Lower lobe of right lung (tissue), 2 donors: ENCODE measurements around the gene CACNA1D. TPM values are rescaled to one million over a fixed set of nuclear protein-coding genes. Genes with fewer than 3 reads are reported as not detected.

Source experiments
- ATAC-seq, 2 donors: fragments of 200-7000 bp; cut with Tn5 transposase; one replicate each; pipeline ENCODE4 v1.9.1; 2020 to 2022; ENCODE audit warnings: mild to moderate bottlenecking in 2 of 2, moderate library complexity in 2 of 2
- DNase-seq: peaks from one replicate; pipeline ENCODE4 v3.0.0-alpha.2; 2020
- H3K27ac ChIP-seq: fragments of 200-600 bp; one replicate; pipeline ENCODE4 v1.8.0; 2022
- H3K27me3 ChIP-seq: fragments of 200-600 bp; one replicate; pipeline ENCODE4 v1.8.0; 2022; ENCODE audit warnings: low read depth
- H3K36me3 ChIP-seq: fragments of 200-600 bp; one replicate; pipeline ENCODE4 v1.8.0; 2022; ENCODE audit warnings: mild to moderate bottlenecking
- H3K4me1 ChIP-seq: fragments of 200-600 bp; one replicate; pipeline ENCODE4 v1.8.0; 2022
- H3K4me3 ChIP-seq: fragments of 200-600 bp; one replicate; pipeline ENCODE4 v1.8.0; 2022; ENCODE audit warnings: mild to moderate bottlenecking
- H3K9me3 ChIP-seq: fragments of 200-600 bp; one replicate; pipeline ENCODE4 v1.8.0; 2022
- intact Hi-C: fragments of 100-400 bp; cut with DNase I; formaldehyde crosslinking; loops from one replicate; pipeline ENCODE4 v1.11.0; 2022
- total RNA-seq: library from RNA; stranded (reverse); fragmentation: NEBNext Ultra II Directional; extraction: Animal tissue kit (Norgen Biotek cat#: 25700); gene quantifications from one replicate; pipeline ENCODE4 v1.2.1, GENCODE V29; 2021
- TF ChIP-seq, protein P1 (sequence below): fragments of 200-600 bp; IDR thresholded peaks from one replicate; pipeline ENCODE4 v1.8.0; 2022; ENCODE audit warnings: antibody characterized with exemption, mild to moderate bottlenecking
- donor health status: DM: no; HTN: yes; CAD: no; lungs with severe emphysema.

Gene CACNA1D
- total RNA-seq, 1 donor from 2014 or later = 33.6 TPM

DNA sequence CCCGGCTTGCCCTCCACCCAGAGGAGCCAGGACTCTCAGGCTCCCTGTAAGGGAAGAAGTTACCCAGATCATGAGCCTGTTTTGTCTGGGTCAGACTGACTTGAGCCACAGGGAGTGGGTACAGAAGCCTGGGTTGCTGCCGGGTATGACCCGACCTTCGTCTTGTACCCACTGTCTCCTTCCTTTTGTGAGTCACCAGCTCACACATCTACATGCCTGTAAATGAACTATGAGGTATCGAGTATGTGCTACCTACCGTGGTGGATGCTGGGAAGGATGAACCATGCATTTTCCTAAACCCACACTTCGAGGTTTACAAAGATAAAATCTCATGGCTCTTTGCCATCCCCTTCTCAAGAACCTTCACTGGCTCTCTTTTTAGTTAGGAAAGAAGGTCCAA lies 56.9 kb downstream of the CACNA1D start:
- no peaks in the 10 kb centered on the region for H3K36me3 ChIP-seq
- peaks cover under 1% of the 10 kb centered on the region for H3K4me1 ChIP-seq
- no peaks in the 10 kb centered on the region for H3K9me3 ChIP-seq
- TF ChIP-seq, protein P1, sequence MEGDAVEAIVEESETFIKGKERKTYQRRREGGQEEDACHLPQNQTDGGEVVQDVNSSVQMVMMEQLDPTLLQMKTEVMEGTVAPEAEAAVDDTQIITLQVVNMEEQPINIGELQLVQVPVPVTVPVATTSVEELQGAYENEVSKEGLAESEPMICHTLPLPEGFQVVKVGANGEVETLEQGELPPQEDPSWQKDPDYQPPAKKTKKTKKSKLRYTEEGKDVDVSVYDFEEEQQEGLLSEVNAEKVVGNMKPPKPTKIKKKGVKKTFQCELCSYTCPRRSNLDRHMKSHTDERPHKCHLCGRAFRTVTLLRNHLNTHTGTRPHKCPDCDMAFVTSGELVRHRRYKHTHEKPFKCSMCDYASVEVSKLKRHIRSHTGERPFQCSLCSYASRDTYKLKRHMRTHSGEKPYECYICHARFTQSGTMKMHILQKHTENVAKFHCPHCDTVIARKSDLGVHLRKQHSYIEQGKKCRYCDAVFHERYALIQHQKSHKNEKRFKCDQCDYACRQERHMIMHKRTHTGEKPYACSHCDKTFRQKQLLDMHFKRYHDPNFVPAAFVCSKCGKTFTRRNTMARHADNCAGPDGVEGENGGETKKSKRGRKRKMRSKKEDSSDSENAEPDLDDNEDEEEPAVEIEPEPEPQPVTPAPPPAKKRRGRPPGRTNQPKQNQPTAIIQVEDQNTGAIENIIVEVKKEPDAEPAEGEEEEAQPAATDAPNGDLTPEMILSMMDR = no peak
- DNase-seq (no peak), ATAC-seq (peak in 1 of 2 donors; percentile 11)
- H3K4me3 ChIP-seq = no peak overlapping the region
- no peaks in the 10 kb centered on the region for H3K27me3 ChIP-seq
- intact Hi-C loops = no loop called here
- H3K27ac ChIP-seq = no peak overlapping the region

GRCh38 chr3:53552730-53553129 lies 58.3 kb downstream of the CACNA1D start:
- intact Hi-C loops = no loop called here
- H3K9me3 ChIP-seq = no peaks in the 10 kb centered on the region
- TF ChIP-seq, protein P1 = no peak
- no peaks in the 10 kb centered on the region for H3K4me1 ChIP-seq
- ATAC-seq (no peak), DNase-seq (no peak)
- no peaks in the 10 kb centered on the region for H3K36me3 ChIP-seq
- no peak overlapping the region for H3K4me3 ChIP-seq
- H3K27me3 ChIP-seq = no peaks in the 10 kb centered on the region
- no peak overlapping the region for H3K27ac ChIP-seq

- TF ChIP-seq, protein P1 = no peak
- Histone ChIP-seq H3K27me3 (no peaks in the 10 kb centered on the region), H3K9me3 (no peaks in the 10 kb centered on the region), H3K36me3 (no peaks in the 10 kb centered on the region), H3K27ac (no peak overlapping the region), H3K4me3 (no peak overlapping the region), H3K4me1 (no peaks in the 10 kb centered on the region)
- ATAC-seq (no peak), DNase-seq (no peak)
- intact Hi-C loops = no loop called here
These were observed 58.8 kb downstream of the CACNA1D start for GRCh38 chr3:53553200-53553599.

GRCh38 chr3:53554559-53555067 lies 60.2 kb downstream of the CACNA1D start:
- H3K4me1 ChIP-seq = no peaks in the 10 kb centered on the region
- intact Hi-C loops = no loop called here
- no peak overlapping the region for H3K27ac ChIP-seq
- DNase-seq (no peak), ATAC-seq (no peak)
- no peaks in the 10 kb centered on the region for H3K27me3 ChIP-seq
- H3K9me3 ChIP-seq = no peaks in the 10 kb centered on the region
- H3K36me3 ChIP-seq = no peaks in the 10 kb centered on the region
- TF ChIP-seq, protein P1 = no peak
- H3K4me3 ChIP-seq = no peak overlapping the region

- Histone ChIP-seq H3K36me3 (no peaks in the 10 kb centered on the region), H3K27ac (no peak overlapping the region), H3K9me3 (no peaks in the 10 kb centered on the region), H3K4me3 (no peak overlapping the region), H3K4me1 (no peaks in the 10 kb centered on the region), H3K27me3 (no peaks in the 10 kb centered on the region)
- intact Hi-C loops = no loop called here
- DNase-seq (no peak), ATAC-seq (no peak)
- TF ChIP-seq, protein P1 = no peak
These were observed 60.7 kb downstream of the CACNA1D start for GRCh38 chr3:53555068-53555588.
